ENCODE data around the gene HMCES.
"Not testable (repeated sequence)": the region's sequence is repeated elsewhere in the genome, so short reads cannot be mapped to it uniquely, and the experiment has no call there.

HMCES gene

DNA sequence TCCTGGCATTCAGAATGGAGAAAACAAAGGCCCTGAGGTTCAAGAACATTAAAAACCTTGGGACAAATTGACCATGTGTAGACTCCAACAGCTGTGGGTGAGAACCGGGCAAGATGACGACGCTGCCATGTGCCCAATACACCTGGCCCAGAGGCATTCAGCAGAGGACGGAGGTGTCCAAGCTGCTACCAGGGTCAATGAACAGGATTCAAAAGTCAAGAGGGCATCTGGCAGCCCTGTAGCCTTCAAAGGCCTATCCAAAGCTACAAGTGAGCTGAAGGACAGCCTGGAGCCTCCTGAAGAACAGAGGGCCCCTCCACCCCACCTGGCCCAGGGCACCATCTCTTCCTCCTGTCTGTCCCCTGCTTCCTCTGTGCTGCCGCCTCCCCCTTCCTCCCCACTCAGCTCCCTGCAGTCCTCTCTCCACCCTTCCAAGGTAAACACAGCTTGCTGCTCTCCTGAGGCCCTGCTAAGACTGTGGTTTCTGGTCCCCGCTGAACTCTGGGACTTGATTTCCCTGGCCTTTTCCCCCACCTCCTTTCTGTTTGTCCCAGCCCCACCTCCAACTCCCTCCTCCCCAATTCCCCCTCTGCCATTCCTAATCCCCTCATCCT is 57.5 kb downstream of the HMCES start:
- peaks cover 6% of the 10 kb centered on the region for H3K9me3 ChIP-seq (ENCODE audit: severe bottlenecking)
- no peak for DNase-seq
- no peaks in the 10 kb centered on the region for H3K36me3 ChIP-seq
- H3K27ac ChIP-seq, result no peak overlapping the region
- no peaks in the 10 kb centered on the region for H3K27me3 ChIP-seq (ENCODE audit: insufficient read depth, low read depth, severe bottlenecking)
- TF ChIP-seq, protein P1, sequence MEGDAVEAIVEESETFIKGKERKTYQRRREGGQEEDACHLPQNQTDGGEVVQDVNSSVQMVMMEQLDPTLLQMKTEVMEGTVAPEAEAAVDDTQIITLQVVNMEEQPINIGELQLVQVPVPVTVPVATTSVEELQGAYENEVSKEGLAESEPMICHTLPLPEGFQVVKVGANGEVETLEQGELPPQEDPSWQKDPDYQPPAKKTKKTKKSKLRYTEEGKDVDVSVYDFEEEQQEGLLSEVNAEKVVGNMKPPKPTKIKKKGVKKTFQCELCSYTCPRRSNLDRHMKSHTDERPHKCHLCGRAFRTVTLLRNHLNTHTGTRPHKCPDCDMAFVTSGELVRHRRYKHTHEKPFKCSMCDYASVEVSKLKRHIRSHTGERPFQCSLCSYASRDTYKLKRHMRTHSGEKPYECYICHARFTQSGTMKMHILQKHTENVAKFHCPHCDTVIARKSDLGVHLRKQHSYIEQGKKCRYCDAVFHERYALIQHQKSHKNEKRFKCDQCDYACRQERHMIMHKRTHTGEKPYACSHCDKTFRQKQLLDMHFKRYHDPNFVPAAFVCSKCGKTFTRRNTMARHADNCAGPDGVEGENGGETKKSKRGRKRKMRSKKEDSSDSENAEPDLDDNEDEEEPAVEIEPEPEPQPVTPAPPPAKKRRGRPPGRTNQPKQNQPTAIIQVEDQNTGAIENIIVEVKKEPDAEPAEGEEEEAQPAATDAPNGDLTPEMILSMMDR (IDR thresholded peaks at IDR 0.05; ENCODE audit: low read depth, low read length), result no peak
- no peak overlapping the region for H3K4me3 ChIP-seq (ENCODE audit: low read depth, low read length)

DNA sequence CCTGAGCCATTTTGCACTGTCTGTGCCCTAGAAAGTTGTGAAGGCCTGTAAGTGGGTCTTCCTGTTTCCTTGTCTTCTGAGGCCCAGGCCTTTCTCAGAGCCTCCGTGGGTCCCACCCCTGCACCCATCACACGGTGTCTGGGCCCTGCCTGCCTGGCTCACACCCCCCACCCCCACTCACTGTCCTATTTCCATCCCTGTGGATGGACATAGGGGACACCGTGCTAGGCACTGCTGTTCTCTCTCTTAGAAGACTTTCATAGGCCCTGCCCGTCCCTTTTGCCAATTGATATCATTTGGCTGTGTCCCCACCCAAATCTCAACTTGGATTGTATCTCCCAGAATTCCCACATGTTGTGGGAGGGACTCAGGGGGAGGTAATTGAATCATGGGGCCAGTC is 59.0 kb downstream of the HMCES start:
- DNase-seq; H3K9me3 ChIP-seq (ENCODE audit: severe bottlenecking); H3K36me3 ChIP-seq; H3K27ac ChIP-seq; H3K4me3 ChIP-seq (ENCODE audit: low read depth, low read length); H3K27me3 ChIP-seq (ENCODE audit: insufficient read depth, low read depth, severe bottlenecking): not testable (repeated sequence)

DNA sequence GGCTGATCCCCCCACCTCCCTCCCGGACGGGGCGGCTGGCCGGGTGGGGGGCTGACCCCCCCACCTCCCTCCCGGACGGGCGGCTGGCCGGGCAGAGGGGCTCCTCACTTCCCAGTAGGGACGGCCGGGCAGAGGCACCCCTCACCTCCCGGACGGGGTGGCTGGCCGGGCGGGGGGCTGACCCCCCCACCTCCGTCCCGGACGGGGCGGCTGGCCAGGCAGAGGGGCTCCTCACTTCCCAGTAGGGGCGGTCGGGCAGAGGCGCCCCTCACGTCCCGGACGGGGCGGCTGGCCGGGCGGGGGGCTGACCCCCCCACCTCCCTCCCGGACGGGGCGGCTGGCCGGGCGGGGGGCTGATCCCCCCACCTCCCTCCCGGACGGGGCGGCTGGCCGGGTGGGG is 60.5 kb downstream of the HMCES start:
- not testable (repeated sequence) for H3K36me3 ChIP-seq; H3K9me3 ChIP-seq (ENCODE audit: severe bottlenecking); H3K27ac ChIP-seq; H3K4me3 ChIP-seq (ENCODE audit: low read depth, low read length); DNase-seq; H3K27me3 ChIP-seq (ENCODE audit: insufficient read depth, low read depth, severe bottlenecking)

DNA sequence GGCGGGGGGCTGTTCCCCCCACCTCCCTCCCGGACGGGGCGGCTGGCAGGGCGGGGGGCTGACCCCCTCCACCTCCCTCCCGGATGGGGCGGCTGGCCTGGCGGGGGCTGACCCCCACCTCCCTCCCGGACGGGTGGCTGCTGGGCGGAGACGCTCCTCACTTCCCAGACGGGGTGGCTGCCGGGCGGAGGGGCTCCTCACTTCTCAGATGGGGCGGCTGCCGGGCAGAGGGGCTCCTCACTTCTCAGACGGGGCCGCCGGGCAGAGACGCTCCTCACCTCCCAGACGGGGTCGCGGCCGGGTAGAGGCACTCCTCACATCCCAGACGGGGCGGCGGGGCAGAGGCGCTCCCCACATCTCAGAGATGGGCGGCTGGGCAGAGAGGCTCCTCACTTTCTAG is 61.2 kb downstream of the HMCES start:
- DNase-seq; H3K36me3 ChIP-seq; H3K9me3 ChIP-seq (ENCODE audit: severe bottlenecking); H3K27ac ChIP-seq; H3K27me3 ChIP-seq (ENCODE audit: insufficient read depth, low read depth, severe bottlenecking); H3K4me3 ChIP-seq (ENCODE audit: low read depth, low read length): not testable (repeated sequence)

DNA sequence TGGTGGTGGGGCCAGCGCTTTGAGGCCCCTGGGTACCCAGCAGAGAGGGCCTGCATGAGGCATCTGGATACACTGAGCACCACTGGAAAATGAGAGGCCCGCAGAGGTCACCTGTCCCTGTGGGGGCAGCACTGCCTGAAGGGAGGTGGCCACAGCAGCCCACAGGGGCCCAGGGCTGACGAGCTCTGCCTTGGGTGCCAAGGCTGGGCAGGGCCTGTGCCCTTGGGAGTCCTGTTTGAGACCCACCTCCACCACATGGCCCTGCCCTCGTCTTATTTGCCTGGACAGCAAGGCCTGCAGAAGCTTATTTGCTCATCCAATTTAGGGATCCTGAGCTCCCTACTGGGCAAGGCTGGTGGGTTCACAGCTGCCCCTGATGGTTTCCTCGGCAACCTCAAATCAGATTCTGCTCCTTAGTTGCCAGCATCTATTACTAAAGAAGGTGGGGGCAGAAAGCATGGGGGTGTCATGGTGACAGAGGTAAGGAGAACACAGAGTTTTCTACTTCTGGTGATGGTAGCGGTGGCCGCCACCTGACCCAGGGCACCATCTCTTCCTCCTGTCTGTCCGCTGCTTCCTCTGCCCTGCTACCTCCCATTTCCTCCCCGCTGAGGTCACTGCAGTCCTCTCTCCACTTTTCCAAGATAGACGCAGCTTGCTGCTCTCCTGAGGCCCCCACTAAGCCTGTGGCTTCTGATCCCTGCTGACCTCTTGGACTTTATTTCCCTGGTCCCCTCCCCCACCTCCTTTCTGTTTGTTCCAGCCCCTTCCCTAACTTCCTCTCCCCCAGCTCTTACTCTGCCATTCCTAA is 62.9 kb downstream of the HMCES start:
- no peaks in the 10 kb centered on the region for H3K27me3 ChIP-seq (ENCODE audit: insufficient read depth, low read depth, severe bottlenecking)
- peaks cover 6% of the 10 kb centered on the region for H3K9me3 ChIP-seq (ENCODE audit: severe bottlenecking)
- H3K36me3 ChIP-seq, result no peaks in the 10 kb centered on the region
- no peak overlapping the region for H3K27ac ChIP-seq
- TF ChIP-seq, protein P1 (IDR thresholded peaks at IDR 0.05; ENCODE audit: low read depth, low read length), result no peak
- no peak for DNase-seq
- H3K4me3 ChIP-seq (ENCODE audit: low read depth, low read length), result no peak overlapping the region

DNA sequence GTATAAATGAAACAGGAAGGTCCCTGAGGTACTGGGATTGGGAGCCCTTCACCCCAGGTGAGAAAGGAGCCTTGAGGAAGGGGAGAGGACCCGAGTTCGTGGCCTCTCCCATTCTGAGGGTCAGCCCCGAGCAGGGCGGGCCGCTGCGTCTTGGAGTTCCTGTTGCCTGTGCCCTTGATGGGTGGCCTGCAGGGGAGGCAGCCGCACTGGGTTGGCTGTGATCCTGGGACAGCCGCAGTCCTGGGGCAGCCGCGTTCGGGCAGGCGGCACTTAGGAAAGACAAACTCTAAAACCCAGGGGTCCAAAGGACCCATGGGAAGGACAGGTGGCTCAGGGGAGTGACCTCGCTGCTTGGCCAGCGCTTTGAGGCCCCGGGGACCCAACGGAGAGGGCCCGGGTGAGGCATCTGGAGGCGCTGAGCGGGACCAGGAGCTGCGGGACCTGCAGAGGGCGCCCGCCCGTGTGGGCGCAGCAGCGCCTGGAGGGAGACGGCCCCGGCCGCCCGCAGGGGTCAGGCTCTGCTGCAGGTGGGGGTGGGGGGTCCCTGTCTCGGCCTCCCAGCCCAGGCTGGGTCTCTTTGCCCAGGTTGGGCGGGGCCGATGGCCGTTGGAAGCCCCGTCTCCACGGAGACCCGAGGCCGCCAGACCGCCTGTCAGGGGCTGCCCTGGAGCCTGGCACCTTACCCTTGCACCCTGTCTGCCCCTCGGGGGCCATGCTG is 65.1 kb downstream of the HMCES start:
- no peaks in the 10 kb centered on the region for H3K36me3 ChIP-seq
- H3K4me3 ChIP-seq (ENCODE audit: low read depth, low read length), result no peak overlapping the region
- no peak for DNase-seq

More for the DNA sequence above, 65.1 kb downstream of the HMCES start:
- Histone ChIP-seq H3K9me3 (ENCODE audit: severe bottlenecking) (peaks cover 6% of the 10 kb centered on the region), H3K27me3 (ENCODE audit: insufficient read depth, low read depth, severe bottlenecking) (no peaks in the 10 kb centered on the region), H3K27ac (no peak overlapping the region)
- TF ChIP-seq, protein P1 (IDR thresholded peaks at IDR 0.05; ENCODE audit: low read depth, low read length), result no peak
